ENCODE data around the gene C2orf68.

DNA sequence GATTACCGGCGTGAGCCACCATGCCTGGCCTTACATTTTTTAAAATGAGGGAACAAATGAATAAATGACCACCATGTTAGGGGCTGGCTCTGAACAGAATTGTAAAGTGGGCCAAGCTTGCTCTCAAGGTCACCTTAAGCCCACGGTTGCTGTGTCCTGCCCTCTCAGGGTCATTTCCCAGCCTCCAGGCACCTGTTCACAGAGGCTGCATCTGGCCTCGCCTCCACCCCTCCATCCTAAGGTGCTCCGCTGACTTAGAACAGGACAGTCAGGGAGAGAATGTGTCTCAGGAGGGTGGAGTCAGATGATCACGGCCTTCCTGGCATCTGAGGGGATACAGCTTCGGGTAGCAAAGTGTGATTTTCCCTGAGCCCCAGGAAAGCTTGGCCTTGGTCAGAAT is 48.9 kb upstream of the C2orf68 start:
- TF ChIP-seq, protein P1, sequence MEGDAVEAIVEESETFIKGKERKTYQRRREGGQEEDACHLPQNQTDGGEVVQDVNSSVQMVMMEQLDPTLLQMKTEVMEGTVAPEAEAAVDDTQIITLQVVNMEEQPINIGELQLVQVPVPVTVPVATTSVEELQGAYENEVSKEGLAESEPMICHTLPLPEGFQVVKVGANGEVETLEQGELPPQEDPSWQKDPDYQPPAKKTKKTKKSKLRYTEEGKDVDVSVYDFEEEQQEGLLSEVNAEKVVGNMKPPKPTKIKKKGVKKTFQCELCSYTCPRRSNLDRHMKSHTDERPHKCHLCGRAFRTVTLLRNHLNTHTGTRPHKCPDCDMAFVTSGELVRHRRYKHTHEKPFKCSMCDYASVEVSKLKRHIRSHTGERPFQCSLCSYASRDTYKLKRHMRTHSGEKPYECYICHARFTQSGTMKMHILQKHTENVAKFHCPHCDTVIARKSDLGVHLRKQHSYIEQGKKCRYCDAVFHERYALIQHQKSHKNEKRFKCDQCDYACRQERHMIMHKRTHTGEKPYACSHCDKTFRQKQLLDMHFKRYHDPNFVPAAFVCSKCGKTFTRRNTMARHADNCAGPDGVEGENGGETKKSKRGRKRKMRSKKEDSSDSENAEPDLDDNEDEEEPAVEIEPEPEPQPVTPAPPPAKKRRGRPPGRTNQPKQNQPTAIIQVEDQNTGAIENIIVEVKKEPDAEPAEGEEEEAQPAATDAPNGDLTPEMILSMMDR (IDR thresholded peaks at IDR 0.05), result no peak
- no peak for TF ChIP-seq POLR2AphosphoS5 (IDR thresholded peaks at IDR 0.05; ENCODE audit: low read depth, low read length)

Data from Panc1 (cell line).